NB4 (cell line): Measurements from ENCODE around the gene TSPAN18.

Source experiments
- DNase-seq: peaks from one replicate; pipeline ENCODE4 v3.0.0; 2010; ENCODE audit warnings: low read depth
- H3K4me3 ChIP-seq: one replicate; pipeline ENCODE4 v1.5.1; 2011; ENCODE audit warnings: mild to moderate bottlenecking, low read depth, low read length, moderate library complexity
- MYC ChIP-seq: IDR thresholded peaks from 2 replicates; pipeline ENCODE4 v1.6.1; 2011; ENCODE audit warnings: low read depth, low read length
- POLR2A ChIP-seq: IDR thresholded peaks from 2 replicates; pipeline ENCODE4 v1.6.1; 2011; ENCODE audit warnings: mild to moderate bottlenecking; ENCODE audit not compliant: insufficient read length; ENCODE audit errors: extremely low read depth
- TF ChIP-seq, protein P1 (sequence below): IDR thresholded peaks from 2 replicates; pipeline ENCODE4 v1.6.1; 2011; ENCODE audit warnings: low read depth, low read length
- TF ChIP-seq, protein P2 (sequence below): IDR thresholded peaks from one replicate; pipeline ENCODE4 v1.5.1; 2012; ENCODE audit warnings: low read depth, low read length

Gene TSPAN18

DNA sequence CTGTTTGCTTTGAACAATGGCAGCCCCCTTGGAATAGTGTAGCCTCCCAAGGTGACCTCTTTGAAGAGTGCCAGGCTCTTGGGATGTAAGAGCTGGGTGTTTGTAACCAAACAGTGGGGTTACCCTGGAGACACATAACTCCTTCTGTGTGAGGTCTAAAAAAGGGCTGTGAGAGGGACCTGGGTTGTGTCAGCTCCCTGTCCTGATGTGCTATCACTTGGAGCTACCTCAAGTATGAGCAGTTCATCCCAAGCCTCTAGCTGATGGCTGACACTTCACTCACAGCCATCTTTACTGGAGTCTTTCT, 40.2 kb downstream of the TSPAN18 start:
- no peak overlapping the region for H3K4me3 ChIP-seq
- no peak for DNase-seq
- TF ChIP-seq, protein P1, sequence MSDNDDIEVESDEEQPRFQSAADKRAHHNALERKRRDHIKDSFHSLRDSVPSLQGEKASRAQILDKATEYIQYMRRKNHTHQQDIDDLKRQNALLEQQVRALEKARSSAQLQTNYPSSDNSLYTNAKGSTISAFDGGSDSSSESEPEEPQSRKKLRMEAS = no peak
- TF ChIP-seq, protein P2, sequence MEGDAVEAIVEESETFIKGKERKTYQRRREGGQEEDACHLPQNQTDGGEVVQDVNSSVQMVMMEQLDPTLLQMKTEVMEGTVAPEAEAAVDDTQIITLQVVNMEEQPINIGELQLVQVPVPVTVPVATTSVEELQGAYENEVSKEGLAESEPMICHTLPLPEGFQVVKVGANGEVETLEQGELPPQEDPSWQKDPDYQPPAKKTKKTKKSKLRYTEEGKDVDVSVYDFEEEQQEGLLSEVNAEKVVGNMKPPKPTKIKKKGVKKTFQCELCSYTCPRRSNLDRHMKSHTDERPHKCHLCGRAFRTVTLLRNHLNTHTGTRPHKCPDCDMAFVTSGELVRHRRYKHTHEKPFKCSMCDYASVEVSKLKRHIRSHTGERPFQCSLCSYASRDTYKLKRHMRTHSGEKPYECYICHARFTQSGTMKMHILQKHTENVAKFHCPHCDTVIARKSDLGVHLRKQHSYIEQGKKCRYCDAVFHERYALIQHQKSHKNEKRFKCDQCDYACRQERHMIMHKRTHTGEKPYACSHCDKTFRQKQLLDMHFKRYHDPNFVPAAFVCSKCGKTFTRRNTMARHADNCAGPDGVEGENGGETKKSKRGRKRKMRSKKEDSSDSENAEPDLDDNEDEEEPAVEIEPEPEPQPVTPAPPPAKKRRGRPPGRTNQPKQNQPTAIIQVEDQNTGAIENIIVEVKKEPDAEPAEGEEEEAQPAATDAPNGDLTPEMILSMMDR = no peak
- TF ChIP-seq POLR2A (no peak), MYC (no peak)

DNA sequence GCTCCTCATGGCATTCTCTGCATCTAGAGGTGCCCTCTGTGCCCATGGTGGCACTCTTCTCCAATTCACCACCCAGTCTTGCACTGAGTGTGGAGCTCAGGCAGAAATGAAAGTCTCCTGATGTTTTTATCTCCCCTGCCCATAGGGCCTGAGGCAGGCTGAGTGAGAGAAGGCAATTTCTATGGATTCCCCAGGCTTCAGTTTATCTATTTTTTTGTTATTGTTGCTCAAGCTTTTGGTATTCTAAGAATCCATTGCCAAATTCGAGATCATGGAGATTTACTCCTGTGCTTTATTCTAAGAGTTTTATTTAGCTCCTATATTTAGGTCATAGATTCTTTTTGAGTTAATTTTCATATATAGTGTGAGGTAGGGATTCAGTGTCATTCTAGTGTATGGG, 40.7 kb downstream of the TSPAN18 start:
- TF ChIP-seq POLR2A (no peak), MYC (no peak)
- TF ChIP-seq, protein P1 = no peak
- TF ChIP-seq, protein P2 = no peak
- no peak for DNase-seq

DNA sequence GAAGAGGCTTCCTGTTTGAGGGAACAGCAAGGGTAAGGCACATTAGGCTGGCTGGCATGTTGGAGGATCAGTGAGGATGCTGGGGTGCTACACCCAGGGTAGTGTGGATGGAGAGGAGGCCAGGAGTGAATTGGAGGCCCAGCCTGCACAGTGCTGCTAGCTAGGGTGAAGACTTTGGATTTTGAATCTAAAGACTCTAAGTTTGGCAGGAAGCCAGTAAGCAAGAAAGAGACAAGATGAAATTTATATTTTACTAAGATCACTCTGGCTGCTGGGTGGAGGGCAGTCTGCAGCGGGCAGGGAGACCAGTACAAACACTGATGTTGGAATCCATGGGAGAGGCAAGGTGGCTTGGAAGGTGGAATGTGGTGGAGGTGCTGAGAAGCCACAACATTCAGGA, 43.6 kb downstream of the TSPAN18 start:
- no peak overlapping the region for H3K4me3 ChIP-seq
- TF ChIP-seq MYC (no peak), POLR2A (no peak)
- TF ChIP-seq, protein P1 = no peak
- TF ChIP-seq, protein P2 = no peak

More for the DNA sequence above, 40.7 kb downstream of the TSPAN18 start:
- H3K4me3 ChIP-seq = no peak overlapping the region

DNA sequence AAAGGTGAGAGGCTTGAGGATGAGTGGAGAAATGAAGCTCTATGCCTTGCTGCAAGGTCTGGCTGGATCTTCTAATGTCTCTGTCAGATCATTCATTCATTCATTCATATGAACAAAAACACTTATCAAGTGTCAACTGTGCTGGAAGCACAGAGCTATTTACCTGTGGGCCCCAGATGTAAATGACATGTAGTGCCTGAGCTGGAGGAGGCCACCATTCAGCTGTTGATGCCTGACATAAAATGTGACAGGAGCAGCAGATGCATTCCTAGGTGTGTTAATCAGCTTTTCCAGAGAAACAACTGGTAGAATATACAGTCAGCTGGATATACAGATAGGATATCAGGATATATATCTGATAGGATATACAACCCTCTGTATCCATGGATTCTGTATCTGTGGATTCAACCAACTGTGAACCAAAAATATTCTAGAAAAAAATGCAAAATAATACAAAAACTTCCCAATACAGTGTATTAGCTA, 44.5 kb downstream of the TSPAN18 start:
- TF ChIP-seq MYC (no peak), POLR2A (no peak)
- TF ChIP-seq, protein P1 = no peak
- TF ChIP-seq, protein P2 = no peak
- H3K4me3 ChIP-seq = no peak overlapping the region
- no peak for DNase-seq

More for the DNA sequence above, 43.6 kb downstream of the TSPAN18 start:
- DNase-seq = no peak

DNA sequence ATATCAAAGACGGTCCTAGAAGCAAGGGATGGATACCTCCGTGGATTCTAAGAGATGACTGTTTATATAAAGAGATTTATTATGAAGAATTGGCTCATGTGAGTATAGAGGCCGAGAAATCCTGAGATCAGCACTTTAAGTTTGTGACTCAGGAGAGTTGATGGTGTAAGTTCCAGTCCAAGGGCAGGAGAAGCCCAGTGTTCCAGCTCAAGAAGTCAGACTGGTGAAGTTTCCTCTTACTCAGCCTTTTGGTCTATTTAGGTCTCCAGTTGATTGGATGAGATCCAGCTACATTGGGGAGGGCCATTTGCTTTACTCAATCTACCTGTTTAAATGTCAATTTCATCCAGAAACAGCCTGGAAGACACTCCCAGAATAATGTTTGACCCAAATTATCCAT, 45.1 kb downstream of the TSPAN18 start:
- H3K4me3 ChIP-seq = no peak overlapping the region
- TF ChIP-seq, protein P2 = no peak
- TF ChIP-seq, protein P1 = no peak
- no peak for TF ChIP-seq POLR2A
- TF ChIP-seq MYC = no peak
- DNase-seq = no peak
